Subcutaneous abdominal adipose tissue (tissue), 5 donors: ENCODE measurements around the gene DLGAP3.
"Not testable (repeated sequence)": the region's sequence is repeated elsewhere in the genome, so short reads cannot be mapped to it uniquely, and the experiment has no call there.

ENCODE experiments used
- H3K27ac ChIP-seq: one replicate; pipeline ENCODE4 v1.7.0; 2013; ENCODE audit warnings: low read depth, mild to moderate bottlenecking, inconsistent platforms, low read length, moderate library complexity
- H3K27me3 ChIP-seq, 5 donors: one replicate each; pipeline ENCODE4 v1.7.0; 2013; ENCODE audit warnings: low read length in 5 of 5, inconsistent platforms in 1 of 5; ENCODE audit not compliant: control insufficient read depth in 5 of 5, insufficient read depth in 4 of 5
- H3K36me3 ChIP-seq, 5 donors: one replicate each; pipeline ENCODE4 v1.7.0; 2013; ENCODE audit warnings: low read length in 5 of 5; ENCODE audit not compliant: control insufficient read depth in 5 of 5, insufficient read depth in 5 of 5
- H3K4me1 ChIP-seq, 5 donors: one replicate each; pipeline ENCODE4 v1.7.0; 2013; ENCODE audit warnings: low read length in 5 of 5, mild to moderate bottlenecking in 3 of 5, moderate library complexity in 1 of 5; ENCODE audit not compliant: control insufficient read depth in 5 of 5, insufficient read depth in 5 of 5
- H3K4me3 ChIP-seq, 5 donors: one replicate each; pipeline ENCODE4 v1.7.0; 2013; ENCODE audit warnings: low read length in 5 of 5, low read depth in 1 of 5
- H3K9ac ChIP-seq, 5 donors: one replicate each; pipeline ENCODE4 v1.7.0; 2013; ENCODE audit warnings: low read length in 5 of 5, mild to moderate bottlenecking in 4 of 5, moderate library complexity in 3 of 5
- H3K9me3 ChIP-seq, 5 donors: one replicate each; pipeline ENCODE4 v1.7.0; 2013; ENCODE audit warnings: low read length in 5 of 5; ENCODE audit not compliant: control insufficient read depth in 5 of 5
- donor health status: healthy.
- donor health status: healthy.
- donor health status: healthy.
- donor health status: healthy.
- donor health status: healthy.

The DLGAP3 gene

GRCh38 chr1:34829250-34829649, 100.2 kb downstream of the DLGAP3 start:
- H3K27me3 ChIP-seq = no peaks in the 10 kb centered on the region
- H3K4me1 ChIP-seq = peaks cover 0 to 22% (median 0%) of the 10 kb centered on the region in 5 donors
- H3K9me3 ChIP-seq = peaks cover 0 to under 1% (median 0%) of the 10 kb centered on the region in 5 donors
- peaks cover 0 to 6% (median 3%) of the 10 kb centered on the region in 5 donors for H3K36me3 ChIP-seq
- no peak overlapping the region for H3K9ac ChIP-seq
- H3K4me3 ChIP-seq = no peak overlapping the region
- H3K27ac ChIP-seq = no peak overlapping the region

DNA sequence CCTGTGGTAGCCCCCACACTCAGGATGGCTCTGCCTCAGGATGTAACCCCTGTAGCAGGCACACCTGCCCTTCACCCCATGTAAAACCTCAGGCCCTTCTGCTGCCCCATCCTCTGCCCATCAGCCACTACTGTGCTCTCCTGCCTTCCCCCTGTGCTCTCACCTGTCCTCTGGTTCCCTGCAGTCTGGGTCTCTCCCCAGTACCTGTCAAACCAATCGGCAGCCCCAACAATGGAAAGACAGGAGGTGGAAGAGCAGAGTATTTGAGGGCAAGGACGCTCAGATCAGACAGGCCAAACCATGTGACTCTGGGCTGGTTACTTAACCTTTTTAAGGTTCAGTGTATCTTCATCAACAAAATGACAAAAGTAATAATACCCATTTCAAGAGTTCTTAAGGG, 100.8 kb downstream of the DLGAP3 start:
- no peaks in the 10 kb centered on the region for H3K27me3 ChIP-seq
- H3K4me3 ChIP-seq = no peak overlapping the region
- H3K4me1 ChIP-seq = peaks cover 0 to 20% (median 0%) of the 10 kb centered on the region in 5 donors
- H3K9me3 ChIP-seq = peaks cover 0 to 7% (median 2%) of the 10 kb centered on the region in 5 donors
- H3K27ac ChIP-seq = no peak overlapping the region
- no peak overlapping the region for H3K9ac ChIP-seq
- H3K36me3 ChIP-seq = peaks cover 0 to 7% (median 5%) of the 10 kb centered on the region in 5 donors

- H3K4me1 ChIP-seq = peaks cover 0 to 17% (median 0%) of the 10 kb centered on the region in 5 donors
- H3K36me3 ChIP-seq = peaks cover 0 to 8% (median 0%) of the 10 kb centered on the region in 5 donors
- no peaks in the 10 kb centered on the region for H3K27me3 ChIP-seq
- no peak overlapping the region for H3K27ac ChIP-seq
- no peak overlapping the region for H3K4me3 ChIP-seq
- H3K9me3 ChIP-seq = peaks cover 0 to 8% (median 5%) of the 10 kb centered on the region in 5 donors
- no peak overlapping the region for H3K9ac ChIP-seq
These were observed 102.0 kb downstream of the DLGAP3 start for GRCh38 chr1:34827341-34827941.

DNA sequence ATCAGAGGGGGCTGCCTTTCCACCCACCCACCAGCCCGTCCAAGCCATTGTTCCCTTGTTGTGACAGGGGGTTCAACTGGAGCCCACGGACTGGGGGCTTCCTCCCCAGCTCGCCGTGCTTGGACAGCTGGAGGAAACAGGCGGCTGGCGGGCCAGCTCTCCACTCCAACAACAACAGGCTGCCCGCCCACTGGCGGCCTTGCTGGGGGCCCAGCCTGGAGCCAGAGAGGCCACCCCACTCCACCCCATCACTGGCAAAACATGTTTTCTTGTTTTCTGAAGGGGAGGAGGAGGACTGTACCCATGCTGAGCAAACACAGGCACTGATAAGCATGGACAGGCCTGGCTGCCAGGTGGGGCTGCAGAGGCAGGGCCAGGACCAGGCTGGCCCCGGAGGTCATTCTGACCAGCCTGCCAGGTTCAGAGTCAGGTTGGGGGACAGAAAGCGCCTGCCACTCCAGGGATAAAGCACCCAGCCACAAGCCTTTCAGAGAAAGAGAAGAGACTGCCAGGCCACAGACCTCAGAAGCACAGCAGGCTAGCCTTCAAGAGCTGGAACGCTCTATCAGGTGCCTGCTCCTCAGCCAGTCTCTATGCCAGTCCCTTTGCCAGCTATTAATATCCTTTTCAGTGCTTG, 103.9 kb downstream of the DLGAP3 start:
- Histone ChIP-seq H3K4me3 (no peak overlapping the region), H3K27me3 (no peaks in the 10 kb centered on the region), H3K27ac (no peak overlapping the region), H3K9me3 (peaks cover 0 to 12% (median 7%) of the 10 kb centered on the region in 5 donors), H3K9ac (no peak overlapping the region), H3K36me3 (peaks cover 0 to 5% (median 0%) of the 10 kb centered on the region in 5 donors), H3K4me1 (peaks cover 0 to 11% (median 0%) of the 10 kb centered on the region in 5 donors)

- H3K9ac ChIP-seq = no peak overlapping the region
- no peak overlapping the region for H3K27ac ChIP-seq
- peaks cover 0 to 12% (median 7%) of the 10 kb centered on the region in 5 donors for H3K9me3 ChIP-seq
- H3K4me3 ChIP-seq = no peak overlapping the region
- H3K27me3 ChIP-seq = no peaks in the 10 kb centered on the region
- H3K36me3 ChIP-seq = peaks cover 0 to 5% (median 0%) of the 10 kb centered on the region in 5 donors
- H3K4me1 ChIP-seq = peaks cover 0 to 11% (median 0%) of the 10 kb centered on the region in 5 donors
These were observed 104.5 kb downstream of the DLGAP3 start for GRCh38 chr1:34824817-34825454.

DNA sequence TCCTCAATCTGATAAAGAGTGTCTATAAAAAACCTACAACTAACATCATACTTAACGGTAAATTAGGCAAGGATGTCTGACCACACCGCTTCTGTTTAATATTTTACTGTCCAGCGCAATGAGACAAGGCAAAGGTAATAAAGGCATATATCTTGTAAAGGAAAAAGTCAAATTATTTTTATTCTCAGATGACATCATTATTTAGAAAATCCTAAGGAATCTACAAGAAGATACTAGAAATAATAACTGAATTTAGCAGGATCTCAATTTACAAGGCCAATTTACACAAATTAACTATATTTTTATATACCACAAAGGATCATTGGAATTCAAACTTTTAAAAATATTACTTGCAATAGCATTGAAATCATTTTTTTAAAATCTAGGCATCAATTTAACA, 107.2 kb downstream of the DLGAP3 start:
- no peaks in the 10 kb centered on the region for H3K27me3 ChIP-seq
- H3K4me3 ChIP-seq = no peak overlapping the region
- H3K36me3 ChIP-seq = peaks cover 0 to 5% (median 0%) of the 10 kb centered on the region in 5 donors
- H3K27ac ChIP-seq = no peak overlapping the region
- H3K9me3 ChIP-seq = peaks cover 0 to 12% (median 7%) of the 10 kb centered on the region in 5 donors
- H3K9ac ChIP-seq = no peak overlapping the region
- peaks cover 0 to 6% (median 0%) of the 10 kb centered on the region in 5 donors for H3K4me1 ChIP-seq

- not testable (repeated sequence) for H3K9me3 ChIP-seq, H3K4me3 ChIP-seq, H3K9ac ChIP-seq, H3K27me3 ChIP-seq, H3K36me3 ChIP-seq, H3K4me1 ChIP-seq, H3K27ac ChIP-seq
These were observed 110.6 kb downstream of the DLGAP3 start for GRCh38 chr1:34818862-34819261.

DNA sequence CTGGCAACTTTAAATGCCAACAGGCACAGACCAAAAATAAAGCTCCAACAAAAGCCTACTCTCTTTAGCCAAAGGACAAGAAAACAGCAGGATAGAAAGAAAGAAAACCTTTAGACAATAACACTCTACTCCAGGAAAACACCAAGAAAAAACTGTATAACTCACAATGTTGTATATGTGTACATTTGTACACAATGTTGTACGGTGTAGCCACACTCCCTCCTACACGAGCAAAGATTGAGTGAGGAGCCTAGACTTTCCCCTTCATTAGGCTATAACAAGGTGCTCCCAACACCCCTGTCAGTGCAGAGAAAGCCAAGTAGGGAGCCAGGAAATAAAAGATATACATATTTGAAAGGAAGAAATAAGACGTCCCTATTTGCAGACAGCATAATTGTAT, 112.7 kb downstream of the DLGAP3 start:
- Histone ChIP-seq H3K27me3 (no peaks in the 10 kb centered on the region), H3K27ac (no peak overlapping the region)

GRCh38 chr1:34816332-34816731, 113.1 kb downstream of the DLGAP3 start:
- H3K27me3 ChIP-seq = no peaks in the 10 kb centered on the region
- H3K9me3 ChIP-seq = peaks cover 0 to 4% (median 0%) of the 10 kb centered on the region in 5 donors
- no peak overlapping the region for H3K4me3 ChIP-seq
- H3K9ac ChIP-seq = no peak overlapping the region
- H3K36me3 ChIP-seq = no peaks in the 10 kb centered on the region
- H3K4me1 ChIP-seq = no peaks in the 10 kb centered on the region
- no peak overlapping the region for H3K27ac ChIP-seq

More for the DNA sequence above, 112.7 kb downstream of the DLGAP3 start:
- H3K36me3 ChIP-seq = no peaks in the 10 kb centered on the region
- H3K4me3 ChIP-seq = no peak overlapping the region
- peaks cover 0 to 4% (median 0%) of the 10 kb centered on the region in 5 donors for H3K9me3 ChIP-seq
- H3K9ac ChIP-seq = no peak overlapping the region
- H3K4me1 ChIP-seq = no peaks in the 10 kb centered on the region
